GM19324 (cell line): ENCODE measurements around the gene SMARCD3.

Experiments used
- ATAC-seq: cut with Tn5 transposase; IDR thresholded peaks from one replicate; pipeline ENCODE4 v1.9.1; 2021; ENCODE audit warnings: mild to moderate bottlenecking, moderate library complexity; ENCODE audit not compliant: unreplicated experiment, low FRiP score

The SMARCD3 gene

GRCh38 chr7:151273651-151274390, 25.3 kb upstream of the SMARCD3 start:
- ATAC-seq = no peak

GRCh38 chr7:151272877-151273276, 24.4 kb upstream of the SMARCD3 start:
- no peak for ATAC-seq

DNA sequence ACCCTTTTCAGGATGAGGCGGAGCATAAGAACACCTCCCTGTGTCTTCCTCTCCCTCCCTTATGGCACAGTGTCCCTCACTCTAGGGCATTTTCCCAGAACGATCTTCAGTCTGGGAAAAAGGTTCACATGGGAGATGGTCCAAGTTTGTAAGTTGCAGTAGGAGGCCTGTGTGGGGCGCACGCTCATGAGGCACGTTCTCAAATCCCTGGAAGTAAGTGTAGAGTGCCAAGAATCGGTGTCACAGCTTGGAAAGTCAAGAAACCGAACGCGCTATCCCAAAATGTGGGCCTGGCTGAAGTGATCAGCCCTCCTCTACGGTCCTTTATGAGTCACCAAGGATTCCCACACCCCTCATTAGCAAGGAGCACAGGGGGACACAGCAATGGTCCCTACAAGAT, 23.9 kb upstream of the SMARCD3 start:
- ATAC-seq = no peak

GRCh38 chr7:151271699-151272355, 23.3 kb upstream of the SMARCD3 start:
- ATAC-seq = no peak

- no peak for ATAC-seq
These were observed 21.0 kb upstream of the SMARCD3 start for GRCh38 chr7:151269511-151269910.

DNA sequence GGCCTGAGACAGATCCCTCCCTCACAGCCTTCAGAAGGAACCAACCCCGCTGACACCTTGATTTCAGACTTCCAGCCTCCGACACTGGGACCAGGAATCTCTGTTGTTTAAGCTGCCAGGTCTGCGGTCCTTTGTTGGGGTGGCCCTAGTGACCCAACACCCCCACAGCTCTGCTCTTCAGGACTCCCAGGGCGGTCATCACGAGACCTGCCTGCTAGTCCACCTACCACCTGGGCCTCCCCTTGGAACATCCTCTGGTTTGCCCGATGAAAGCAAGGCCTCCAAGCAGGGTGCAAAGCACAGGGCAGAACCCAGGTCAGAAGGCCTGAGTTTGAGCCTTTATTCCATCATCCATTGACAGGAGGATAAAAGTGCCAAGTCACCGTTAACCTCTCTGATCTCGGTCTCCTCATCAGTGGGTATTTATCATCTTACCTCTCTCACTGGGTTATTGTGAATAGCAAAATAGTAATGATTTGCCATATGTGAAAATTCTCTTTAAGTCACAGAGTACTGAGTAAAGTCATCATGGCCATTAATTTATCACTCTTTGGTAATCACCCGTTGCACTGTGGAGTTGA, 16.9 kb upstream of the SMARCD3 start:
- no peak for ATAC-seq

DNA sequence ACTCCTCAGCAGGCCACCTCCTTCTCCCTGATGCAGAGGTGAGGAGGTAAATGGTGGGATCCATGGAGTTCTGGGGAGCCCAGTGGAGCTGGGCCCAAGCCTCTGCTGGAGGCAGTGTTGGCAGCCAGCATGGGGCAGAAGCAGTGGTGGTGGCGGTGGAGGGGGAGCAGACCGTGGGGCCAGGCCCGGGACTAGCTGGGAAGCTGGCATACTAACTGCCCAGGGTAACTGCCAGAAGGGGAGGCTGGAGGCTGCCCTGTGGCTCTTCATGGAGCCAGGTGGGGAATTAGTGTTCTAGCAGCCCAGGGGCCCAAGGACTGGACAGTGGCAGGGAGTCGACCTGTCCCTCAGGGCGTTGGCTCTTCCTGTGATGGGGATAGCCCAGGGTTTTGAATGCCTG, 16.1 kb upstream of the SMARCD3 start:
- no peak for ATAC-seq

- ATAC-seq = no peak
These were observed 13.0 kb upstream of the SMARCD3 start for GRCh38 chr7:151261529-151261928.

DNA sequence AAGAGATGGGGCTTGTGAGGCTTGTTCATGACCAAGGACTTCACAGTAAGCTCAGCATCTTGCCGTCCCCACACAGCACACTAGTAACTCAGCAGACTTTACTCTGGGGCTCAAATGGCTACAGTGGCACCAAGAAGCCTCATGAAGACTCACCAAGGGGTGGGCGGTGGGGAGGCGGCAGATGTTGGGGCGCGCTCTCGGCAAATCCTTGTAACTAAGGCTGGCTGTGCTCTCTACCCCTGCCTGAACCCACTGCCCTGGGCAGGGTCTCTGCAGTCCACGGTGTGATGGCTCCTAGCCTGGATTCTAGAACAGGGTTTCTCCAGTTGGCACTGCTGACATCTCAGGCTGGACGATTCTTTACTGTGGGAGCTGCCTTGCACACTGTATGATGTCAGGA, 12.4 kb upstream of the SMARCD3 start:
- ATAC-seq = no peak

DNA sequence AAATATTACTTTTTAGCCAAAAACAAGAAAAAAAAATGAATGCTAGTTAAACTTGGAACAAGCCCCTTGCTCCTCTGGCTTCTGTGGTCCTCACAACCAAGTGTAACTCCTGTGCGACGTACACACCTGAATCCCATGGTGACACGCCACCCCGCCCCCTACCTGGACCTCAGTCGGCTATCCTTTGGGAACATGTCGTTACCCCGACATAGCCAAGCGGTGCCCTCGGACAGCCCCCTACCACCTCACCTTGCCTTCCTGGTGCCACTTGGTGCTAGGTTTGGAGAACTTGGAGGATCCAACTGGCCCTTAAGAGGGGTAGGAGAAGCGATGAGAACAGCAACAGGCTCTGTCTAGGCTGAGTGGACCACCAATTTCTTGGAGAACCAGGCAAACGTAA, 12.0 kb upstream of the SMARCD3 start:
- no peak for ATAC-seq

- no peak for ATAC-seq
These were observed 9.5 kb upstream of the SMARCD3 start for GRCh38 chr7:151257990-151258389.

GRCh38 chr7:151256410-151257045, 8.0 kb upstream of the SMARCD3 start:
- no peak for ATAC-seq

- ATAC-seq = no peak
These were observed 6.9 kb upstream of the SMARCD3 start for GRCh38 chr7:151255390-151255789.

- ATAC-seq = no peak
These were observed 6.4 kb upstream of the SMARCD3 start for GRCh38 chr7:151254851-151255250.

DNA sequence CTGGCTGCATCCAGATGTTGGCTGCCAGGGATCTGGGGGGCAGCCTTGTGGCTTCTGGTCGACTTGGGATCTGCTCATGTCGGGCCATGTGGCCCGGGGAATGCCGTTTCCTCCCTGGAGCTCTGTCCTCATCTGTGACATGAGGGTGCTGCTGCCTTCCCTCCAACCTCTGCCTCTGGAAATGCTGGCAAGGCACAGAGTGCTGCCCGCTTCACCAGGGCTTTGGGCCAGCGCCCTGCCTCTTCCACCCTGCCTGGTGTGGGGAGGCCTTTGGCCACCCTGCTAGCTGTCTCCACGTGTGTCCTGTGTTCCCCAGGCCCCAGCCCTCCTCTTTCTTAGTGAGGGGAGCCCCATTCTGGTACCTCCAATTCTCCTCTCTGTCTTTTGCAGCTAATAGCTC, 5.8 kb upstream of the SMARCD3 start:
- ATAC-seq = no peak

- no peak for ATAC-seq
These were observed 4.6 kb upstream of the SMARCD3 start for GRCh38 chr7:151252961-151253711.

DNA sequence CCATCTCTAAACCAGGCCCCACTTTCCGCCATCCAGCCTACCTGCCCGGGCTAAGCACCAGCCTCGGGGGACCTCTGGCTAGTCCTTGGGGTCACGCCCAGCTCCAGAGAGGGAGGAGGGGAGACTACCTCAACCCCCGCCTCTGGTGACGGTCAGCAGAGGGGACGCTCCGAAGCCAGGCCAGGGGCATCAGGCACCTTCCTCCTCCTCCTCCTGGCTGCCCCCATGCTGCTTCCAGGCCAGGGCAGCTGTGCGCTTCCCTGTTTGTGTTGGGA, 4.0 kb upstream of the SMARCD3 start:
- no peak for ATAC-seq

GRCh38 chr7:151251689-151252560, 3.4 kb upstream of the SMARCD3 start:
- no peak for ATAC-seq

DNA sequence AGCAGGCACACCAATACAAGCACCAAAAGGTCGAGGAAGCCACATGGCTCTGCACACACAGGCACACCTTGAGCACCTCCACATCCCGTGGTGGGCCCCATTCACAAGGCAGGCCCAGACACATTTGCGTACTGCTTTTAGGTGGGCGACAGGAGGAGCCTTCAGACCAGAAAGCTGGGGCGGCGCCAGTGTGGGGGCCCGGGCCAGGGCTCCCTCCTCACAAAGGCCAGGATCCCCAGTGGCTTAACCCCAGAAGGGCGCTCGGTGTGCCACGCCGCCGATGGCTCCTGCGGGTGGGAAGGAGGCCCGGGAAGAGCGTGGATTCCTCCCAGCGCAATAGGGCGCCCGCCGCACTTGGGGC, 2.8 kb upstream of the SMARCD3 start:
- ATAC-seq = no peak
